GM19351 (cell line): Measurements from ENCODE around the gene ECE1.

ENCODE experiments used
- ATAC-seq: cut with Tn5 transposase; IDR thresholded peaks from one replicate; pipeline ENCODE4 v1.9.1; 2021; ENCODE audit warnings: mild to moderate bottlenecking, moderate library complexity; ENCODE audit not compliant: unreplicated experiment

The ECE1 gene

DNA sequence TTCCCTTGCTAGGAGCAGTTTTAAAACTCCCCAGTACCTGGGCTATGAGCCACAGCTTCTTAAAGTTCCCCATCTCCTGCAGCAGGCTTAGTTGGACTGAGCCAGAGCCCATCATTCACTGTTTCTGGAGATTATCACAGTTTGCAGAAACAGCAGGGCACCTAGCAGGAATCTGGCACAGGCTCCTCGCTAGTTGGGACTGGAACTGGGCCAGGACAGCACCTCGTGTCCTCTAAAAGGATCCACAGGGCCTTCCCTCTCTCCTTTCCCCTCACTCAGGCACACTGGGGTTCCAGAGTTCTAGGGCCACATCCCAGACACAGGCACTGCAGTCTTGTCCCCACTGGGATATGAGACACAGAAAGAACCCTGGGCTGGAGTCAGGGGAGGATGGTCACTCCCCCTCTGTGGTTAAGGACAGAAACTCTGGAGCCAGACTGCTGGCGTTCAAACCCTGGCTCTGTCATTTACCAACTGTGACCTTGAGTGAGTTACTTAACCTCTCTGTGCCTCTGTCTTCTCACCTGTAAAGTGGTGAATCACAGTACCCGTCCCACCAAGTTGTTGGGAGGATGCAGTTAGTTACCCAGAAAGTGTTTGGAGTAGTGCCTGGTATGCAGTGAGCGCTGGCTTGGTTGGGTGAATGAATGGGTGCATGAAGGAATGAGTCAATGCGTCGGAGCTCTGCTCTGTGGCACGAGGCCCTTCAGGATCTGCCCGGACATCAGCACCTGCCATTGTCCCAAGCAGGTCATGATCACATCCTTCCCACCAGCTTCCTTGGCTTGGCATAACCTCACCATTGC, 18.8 kb upstream of the ECE1 start:
- ATAC-seq = no peak

DNA sequence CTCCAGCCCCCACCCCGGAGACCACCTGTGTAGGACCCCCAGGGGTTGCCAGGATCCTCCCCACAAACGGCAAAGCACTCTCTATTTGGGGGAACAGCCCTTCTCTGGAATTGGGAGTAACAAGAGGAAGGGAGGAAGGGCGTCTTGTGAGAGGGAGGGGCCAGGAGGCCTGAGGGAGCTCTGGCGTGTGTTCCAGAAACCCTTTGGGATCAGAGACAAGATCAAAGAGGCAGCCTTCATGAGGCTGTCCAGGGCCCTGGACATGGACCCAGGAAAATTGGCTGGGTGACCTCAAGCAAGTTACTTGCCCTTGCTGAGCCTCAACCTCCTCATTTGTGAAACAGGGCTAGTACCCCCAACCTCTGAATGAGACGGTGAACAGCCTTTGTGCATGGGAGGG, 18.1 kb upstream of the ECE1 start:
- ATAC-seq = no peak

DNA sequence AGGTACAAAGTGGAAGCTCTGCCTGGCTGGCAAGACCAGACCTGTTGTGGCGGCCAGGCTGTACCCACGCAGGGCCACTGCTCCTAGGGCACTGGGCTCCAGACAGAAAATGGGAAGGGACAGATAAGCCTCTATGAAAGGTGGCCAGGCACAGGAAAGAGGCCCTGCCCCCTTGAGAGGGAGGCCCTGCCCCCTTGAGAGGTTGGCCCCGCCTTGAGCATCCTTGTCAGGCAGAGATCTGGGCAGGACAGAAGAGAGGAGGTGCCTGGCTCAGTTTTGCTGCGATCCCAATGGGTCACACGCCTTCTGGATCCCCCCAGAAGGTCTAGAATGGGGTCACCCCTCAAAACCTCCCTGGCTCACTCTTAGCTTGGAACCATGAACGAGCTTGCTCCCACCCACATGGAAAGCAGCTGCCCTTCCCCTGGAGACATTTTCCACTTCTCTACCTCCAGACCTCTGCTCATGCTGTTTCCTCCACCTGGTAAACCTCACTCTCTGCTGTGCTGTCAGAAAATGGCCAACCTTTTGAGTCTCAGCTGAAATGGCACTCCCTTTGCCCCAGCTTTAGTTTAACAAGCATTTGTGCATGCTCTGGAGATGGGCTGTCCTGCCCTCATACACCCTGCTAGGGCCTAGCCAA, 17.5 kb upstream of the ECE1 start:
- ATAC-seq = no peak

DNA sequence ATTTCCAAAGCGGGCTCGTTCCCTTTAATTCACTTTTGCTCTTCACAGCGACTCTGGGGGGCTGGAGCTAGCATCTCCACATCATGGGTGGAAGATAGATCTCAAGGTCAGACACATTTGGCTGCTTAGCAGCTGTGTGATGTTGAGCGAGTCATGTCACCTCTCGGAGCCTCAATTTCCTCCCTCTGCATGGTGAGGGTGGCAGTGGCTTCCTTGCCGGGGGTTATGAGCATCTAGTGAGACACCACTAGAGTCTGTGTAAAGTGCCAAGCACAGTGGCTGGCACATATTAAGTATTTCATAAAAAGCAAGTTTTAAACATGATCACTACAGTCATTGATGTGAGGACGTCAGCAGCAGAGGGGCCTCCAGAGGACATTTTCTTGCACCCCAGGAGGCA, 16.9 kb upstream of the ECE1 start:
- ATAC-seq = no peak

DNA sequence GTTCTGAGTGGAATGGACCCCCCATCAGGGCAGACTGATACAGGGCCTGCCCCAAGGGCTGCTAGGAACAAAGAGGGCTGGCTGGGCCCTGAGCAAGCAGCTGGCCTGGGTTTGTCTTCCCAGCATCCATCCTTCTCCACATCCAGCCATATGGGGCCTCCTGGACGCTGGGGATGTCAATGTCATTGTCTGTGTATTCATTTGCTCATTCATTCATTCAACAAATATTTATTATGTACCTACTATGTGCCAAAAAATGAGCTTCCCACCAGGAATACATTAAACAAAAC, 15.6 kb upstream of the ECE1 start:
- ATAC-seq = no peak

DNA sequence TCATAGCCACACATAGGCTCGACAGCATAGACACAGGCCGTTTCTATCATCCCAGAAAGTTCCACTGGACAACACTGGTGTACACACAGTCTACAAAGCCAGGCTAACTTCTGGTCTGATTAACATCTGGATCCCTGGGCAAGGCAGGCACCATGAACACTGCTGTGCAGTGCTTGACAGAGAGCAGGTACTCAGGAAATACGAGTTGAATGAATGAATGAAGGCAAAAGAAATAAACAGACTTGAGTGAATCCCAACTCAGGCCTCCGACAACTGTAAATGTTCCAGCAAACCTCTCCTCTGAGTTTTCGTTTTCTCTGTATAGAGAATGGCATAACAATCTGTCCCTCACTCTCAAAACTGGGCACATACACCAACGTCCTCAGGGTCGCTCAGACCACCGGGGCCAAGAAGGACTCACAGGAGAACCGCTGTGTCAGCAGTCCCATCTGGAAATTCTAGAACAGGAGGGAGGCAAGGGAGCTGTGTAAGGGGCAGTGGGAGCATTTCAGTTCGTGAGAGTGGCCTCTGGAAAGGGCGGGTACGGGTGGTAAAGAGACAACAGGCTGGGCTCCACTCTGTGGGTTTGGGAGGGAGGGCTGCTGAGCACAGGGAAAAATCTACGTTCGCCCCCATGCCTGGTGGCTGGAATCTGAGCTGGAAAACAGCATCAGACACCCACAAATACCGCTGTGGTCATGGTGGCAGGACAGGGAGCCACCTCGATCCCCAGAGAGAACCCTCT, 15.1 kb upstream of the ECE1 start:
- no peak for ATAC-seq

DNA sequence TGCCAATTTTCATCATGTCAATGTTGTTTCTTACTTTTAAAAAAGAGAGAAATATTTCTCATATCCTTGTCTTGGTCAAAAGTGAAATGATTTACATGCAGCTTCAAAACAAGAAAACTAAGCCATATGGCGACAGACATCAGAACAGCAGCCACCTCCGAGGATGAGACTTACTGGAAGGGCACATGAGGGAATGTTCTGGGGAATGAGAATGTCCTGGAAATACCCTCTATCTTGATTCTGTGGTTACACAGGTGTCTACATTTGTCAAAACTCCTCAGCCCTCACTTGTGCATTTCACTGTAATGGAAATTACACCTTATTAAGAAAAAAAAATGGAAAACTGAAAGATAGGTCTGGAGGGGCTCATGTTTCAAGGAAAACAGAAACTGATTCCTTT, 14.2 kb upstream of the ECE1 start:
- ATAC-seq = no peak

DNA sequence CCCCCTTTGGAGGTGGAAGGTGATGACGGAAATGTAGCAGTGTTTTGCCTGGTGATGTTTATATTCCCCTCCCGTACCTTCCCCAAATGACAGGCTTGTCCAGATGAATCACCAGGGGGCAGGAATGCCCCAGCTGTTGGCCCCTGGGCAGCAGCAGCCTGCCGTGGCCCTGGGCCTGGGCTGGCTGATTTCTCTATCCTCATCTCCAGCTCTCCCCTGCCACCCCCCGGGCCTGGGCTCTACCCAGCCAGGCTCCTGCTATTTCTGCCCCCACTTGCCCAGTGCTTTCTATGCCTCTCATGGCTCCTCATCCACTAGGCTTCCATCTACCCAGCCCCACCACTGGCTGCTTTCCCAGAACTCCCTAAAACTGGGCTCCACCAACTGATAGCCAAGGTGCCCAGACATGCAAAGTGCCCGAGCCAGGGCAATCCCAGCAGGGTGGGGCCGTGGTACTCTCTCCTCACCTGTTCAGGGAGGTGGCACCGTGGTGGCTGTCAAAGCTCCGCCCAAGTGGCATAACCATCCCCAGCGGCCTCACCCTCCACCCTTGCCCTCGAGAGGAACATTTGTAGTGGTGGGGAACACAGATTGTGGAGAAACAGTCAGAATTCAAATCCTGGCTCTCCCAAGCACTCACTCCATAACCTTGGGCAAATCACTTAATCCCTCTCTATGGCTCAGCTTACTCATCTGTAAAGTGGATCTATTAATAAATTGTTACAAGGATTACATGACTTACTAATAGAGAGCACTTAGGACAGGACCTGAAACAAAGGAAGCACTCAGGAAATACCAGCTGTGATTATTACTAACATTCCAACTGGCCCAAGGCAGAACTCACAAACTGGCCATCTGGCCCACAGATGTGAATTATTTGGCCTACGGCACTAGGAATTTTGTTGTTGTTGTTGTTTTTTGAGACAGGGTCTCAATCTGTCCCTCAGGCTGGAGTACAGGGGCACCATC, 12.8 kb upstream of the ECE1 start:
- ATAC-seq = no peak

DNA sequence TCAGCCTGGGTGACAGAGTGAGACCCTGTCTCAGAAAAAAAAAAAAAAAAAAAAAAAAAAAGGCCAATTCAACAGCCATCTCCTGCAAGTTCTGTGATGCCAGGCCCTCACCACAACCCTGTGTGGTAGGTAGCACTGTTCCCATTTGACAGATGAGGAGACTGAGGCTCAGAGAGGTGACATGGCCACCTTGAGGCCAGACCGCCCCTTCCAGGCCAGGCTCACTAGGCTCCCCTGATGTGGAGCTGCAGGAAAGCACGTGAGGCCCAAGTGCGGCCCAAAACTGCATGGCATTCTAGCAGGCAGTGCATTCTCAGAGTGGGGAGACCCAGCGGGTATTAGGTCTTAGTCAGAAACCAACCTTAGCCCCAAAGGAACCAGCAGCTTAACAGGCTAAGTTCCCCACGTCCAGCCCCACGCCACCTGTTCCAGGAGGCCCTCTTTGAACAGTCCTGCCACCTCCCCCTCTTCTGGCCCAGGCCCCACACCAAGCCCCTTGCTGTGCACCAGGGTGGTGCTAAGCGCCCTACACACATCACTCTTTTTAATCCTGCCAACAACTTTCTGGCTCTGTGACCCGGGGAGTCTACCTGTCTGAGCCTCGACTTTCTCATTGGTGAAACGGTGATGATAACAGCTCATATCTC, 11.7 kb upstream of the ECE1 start:
- no peak for ATAC-seq

DNA sequence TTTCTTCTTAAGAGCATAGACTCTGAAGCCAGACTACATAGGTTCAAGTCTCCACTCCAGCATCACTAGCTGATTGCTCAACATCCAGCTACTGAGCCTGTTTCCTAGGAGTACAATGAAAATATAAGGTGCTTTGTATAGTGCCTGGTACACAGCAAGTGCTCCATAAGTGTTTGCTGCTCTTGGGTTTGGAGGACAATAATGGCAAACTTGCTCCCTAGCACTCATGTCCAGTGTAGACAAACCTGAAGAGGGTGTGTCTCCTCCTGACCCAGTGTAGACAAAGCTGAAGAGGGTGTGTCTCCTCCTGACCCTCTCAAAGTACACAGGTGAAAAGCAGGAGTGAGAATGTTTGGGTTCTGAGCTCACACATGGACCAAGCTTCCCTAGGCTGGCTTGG, 10.5 kb upstream of the ECE1 start:
- no peak for ATAC-seq

DNA sequence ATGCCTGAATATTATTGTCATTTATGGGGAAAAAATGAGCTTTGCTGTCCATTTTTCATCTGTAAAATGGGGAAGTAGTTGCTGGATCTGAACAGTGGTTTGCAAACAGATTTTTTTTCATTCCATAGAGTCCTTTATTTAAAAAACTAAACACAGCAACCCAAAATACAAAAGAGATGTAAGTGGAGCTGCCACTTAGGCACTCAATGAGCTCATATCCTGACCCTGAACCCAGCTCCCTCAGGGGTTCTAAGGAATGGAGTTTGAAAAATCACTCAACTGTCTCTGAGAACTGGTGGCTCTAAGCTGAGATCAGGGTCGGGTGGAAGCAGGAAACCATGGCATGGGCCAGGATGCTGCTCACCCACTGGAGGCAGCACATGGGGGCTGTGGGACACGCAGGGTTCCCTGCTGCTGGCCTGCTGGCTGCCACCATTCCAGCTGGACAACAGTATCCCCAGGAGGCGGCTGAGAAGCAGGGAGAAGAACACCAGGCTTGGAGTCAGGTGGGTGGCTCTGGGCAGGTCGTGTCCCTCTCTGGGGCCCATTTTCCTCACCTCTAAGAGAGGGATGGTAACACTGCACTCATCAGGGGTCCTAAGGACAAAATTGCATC, 9.6 kb upstream of the ECE1 start:
- ATAC-seq = no peak

DNA sequence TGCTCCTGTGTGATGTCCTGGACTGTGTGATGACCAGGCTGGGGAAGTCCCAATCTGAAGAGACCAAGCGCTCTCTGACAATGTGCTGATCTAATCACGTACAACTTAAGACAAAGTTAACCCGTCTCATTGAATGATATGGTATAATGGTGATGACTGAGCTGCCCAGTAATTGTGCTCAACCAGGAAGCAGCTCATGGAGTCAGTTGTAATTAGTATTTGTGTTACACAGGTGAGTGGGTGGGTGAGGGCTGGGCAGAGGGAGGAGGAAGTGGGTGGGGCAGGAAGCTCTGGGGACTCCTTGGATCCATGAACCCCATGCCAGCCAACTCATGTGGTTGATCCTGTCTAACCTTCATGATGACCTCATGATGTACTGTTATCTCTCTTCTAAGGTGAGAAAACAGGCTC, 8.7 kb upstream of the ECE1 start:
- no peak for ATAC-seq

DNA sequence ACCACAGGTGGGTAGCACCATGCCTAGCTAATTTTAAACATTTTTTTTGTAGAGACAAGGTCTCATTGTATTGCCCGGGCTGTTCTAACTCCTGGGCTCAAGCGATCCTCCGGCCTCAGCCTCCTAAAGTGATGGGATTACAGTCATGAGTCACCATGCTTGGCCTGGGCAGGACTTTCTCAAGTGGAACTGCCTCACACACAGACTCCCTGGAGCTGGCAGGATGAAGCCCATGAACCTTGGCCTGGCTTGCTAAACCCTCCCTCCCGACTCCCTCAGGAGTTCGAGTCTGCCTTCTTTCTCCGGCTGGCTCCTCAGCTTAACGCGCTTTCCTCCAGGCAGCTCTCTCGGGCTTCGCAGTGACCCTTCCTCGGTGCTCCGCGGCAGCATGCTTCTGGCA, 7.7 kb upstream of the ECE1 start:
- ATAC-seq = no peak

DNA sequence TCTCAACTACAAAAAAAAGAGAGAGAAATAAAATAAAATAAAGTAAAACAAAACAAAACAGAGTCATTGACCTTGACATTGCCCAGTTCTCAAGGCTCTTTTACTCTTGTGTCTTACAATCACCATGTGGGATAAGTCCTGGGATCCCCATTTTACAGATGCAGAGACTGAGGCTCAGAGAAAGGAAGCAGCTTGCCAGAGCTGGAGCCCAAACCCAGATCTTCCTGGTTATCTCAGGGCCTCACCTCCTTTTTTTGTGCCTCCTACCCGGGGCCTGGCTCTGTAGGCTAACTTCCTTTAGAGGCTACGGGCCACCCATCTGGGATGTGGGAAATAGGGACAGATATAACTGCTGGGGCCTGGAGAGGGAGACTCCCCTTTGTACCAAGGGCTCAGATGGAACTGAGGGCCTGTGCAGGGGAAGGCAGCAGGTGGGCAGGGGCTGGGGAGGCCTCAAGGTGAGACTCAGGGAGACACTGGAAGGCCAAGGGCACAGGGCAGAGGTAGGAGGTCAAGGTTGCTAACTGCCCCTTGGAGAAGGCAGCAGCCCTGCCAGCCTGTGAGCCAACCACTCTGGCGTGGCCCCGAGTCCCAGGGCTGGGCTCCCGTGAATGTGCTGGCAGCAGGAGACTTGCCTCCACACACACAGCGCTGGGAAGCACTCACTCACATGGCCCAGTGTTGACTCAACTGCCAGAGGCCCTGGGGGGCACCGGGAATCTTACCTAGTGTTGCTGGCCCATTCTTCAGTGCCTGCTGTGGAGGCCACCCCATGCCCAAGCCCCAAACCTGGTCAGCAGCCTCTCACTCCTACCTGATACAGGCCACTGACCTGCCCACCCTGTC, 6.5 kb upstream of the ECE1 start:
- ATAC-seq = no peak

DNA sequence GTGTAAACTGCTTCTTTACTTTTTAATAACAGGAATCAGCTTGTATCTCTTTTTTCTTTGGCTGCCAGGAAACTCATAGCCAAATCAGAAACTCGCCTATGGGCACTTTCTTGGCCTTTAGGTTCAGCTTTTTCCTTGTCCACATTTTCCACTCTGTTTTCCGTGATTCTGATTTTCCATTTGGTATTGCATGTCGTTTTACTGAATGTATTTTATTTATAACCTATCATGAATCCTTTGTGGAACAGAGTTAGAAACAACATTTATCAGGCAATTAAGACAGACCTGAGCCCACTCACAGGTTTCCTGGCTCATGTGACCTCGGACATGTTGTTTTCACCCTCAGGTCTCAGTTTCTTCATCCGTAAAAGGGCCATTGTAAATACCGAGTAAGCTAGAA, 5.3 kb upstream of the ECE1 start:
- ATAC-seq = no peak

DNA sequence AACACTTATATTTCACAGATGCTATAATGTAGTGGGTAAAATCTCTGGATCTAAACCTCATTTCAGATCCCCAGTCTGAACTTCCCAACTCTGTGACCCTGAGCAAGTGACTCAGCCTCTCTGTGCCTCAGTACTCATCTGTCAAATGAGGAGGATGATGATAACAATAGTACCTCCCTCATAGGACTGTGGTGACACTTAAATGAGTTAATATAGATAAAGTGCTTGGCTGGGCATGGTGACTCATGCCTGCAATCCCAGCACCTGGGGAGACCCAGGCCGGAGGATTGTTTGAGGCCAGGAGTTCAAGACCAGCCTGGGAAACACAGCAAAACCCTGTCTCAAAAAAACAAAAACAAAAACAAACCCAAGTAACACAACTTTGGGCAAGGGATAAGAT, 4.7 kb upstream of the ECE1 start:
- no peak for ATAC-seq

DNA sequence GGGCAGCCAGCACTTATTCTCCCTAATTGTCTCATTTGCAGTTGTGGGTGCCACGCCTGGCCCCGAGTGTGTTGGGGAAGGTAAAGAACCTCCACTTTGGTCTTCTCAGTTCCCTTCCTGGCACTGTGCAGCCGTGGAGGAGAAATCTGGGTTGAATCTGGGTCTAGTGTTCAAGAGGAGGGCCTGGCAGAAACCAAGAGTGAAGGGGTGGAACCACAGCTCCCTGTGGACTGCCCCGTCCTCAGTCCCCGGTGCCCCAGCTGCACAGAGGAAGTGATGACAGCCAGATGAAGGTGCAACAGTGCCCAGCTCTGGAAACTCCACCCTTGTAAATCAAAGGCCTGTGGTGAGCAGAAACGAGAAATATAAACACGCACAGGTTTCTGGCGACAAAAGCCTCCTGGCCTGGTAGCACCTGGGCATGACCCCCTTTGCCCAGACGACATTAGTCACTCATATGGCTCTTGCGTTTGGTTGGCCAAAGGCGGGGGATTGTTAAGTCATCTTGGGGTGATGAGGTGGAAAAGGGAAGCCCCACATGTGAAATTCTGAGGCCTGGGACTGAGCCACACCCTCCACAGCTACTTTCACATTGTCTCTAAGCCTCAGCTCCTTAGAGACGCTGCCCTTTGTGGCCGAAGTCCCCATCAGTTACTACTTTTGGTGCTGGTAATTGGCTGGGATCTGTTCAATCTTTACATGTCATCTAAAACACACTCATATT, 4.2 kb upstream of the ECE1 start:
- ATAC-seq = peak; percentile 59

DNA sequence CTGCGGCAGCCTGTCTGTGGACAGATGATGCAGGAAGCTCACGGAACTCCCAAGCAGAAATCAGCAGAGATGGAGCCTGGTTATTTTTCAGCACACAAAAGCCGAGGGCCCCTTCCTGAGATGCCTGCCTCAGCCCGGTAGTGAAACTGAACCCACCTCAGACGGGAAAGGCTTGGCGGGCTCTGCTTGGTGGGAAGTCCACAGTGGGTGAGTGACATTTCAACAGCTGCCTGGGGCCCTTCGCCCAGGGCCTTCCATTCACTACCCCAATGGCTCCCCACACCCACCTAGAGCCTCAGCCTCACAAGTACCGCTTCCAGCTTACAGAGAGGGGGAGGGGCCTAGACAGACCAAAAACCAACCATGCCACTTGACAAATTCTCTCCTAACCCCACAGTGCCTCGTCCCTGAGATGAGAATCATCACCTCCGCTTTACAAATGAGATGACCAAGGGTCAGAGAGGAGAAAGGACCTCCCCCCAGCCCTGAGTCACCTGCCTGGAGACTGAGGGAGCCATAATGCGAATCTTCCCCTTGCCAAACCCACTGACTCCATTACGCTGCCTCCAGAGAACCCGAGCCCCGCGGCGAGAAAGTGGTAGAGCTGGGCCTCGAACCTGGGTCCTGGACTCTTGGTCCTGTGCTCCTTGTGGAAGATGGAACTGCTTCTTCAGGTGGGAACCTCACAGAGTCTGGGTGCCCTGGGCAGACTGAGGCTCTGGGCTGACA, 3.4 kb upstream of the ECE1 start:
- no peak for ATAC-seq
